ENCODE measurements around the gene CCDC93.

CCDC93 gene

DNA sequence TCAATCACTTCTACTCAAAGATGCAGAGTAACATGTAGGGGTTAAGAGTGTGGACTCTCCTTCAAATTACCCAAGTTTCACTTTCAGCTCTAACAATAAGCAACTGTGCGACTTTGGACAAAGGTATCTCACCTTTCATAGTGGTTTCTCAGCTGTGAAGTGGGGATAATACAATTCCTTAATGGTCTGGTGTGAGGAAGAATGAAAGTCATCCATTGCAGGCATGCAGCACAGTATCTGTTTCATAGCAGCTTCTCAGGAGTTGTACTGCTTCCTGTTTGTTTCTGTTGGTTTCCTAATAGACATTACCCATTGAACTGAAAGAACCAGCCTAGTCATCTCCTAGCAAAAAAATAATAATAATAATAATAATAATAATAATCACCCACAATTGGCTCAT is 125.0 kb downstream of the CCDC93 start:
- DNase-seq (ENCODE audit: low spot score): no peak

DNA sequence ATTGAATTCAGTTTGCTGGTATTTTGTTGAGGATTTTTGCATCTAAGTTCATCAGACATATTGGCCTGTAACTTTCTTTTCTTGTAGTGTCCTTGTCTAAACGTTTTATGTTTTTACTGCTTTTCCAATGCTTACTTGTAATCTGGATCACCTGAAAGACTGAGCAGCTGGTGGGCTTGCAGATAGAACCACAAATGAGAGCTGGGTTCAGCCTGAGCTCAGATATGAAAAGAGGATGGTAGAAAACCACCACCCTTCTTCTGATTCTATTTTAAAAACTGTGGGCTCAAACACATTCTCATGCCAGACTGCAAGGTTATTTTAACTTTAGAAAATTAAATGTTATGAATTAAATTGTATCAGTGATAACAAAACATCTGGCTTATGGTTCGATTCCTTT is 128.6 kb downstream of the CCDC93 start:
- no peak for DNase-seq (ENCODE audit: low spot score)

DNA sequence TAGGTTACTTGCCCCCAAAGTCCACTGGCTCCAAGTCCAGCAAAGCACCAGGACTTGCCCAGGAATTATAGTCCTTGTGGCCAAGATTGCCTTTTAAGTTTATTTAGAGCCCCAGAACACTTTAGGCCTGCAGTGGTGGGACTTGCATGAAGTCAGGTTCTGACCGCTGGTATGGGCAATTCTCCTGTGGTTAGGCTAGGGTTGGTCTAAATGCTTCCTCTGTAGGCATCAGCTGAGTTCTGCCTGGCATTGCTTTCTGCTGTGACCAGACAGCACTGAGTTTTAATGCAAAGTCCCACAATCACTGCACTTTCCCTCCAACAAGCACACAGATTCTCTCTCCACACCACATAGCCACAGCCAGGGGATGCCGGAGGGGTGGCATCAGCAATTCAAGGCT is 134.9 kb downstream of the CCDC93 start:
- DNase-seq (ENCODE audit: low spot score): no peak

DNA sequence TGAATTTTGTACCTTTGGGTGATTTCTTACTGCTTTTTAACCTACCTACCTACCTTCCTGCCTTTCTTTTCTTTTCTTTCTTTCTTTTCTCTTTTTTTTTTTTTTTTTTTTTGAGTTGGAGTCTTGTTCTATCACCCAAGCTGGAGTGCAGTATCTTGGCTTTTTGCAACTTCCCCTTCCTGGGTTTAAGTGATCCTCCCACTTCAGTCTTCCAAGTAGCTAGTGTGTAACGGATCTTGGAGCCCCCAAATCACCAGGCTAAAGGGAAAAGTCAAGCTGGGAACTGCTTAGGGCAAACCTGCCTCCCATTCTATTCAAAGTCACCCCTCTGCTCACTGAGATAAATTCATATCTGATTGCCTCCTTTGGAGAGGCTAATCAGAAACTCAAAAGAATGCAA is 138.1 kb downstream of the CCDC93 start:
- DNase-seq (ENCODE audit: low spot score): no peak

Measured in AG20443 (cell line).